T-helper 17 cell (primary cell): ENCODE measurements around the gene KRTAP10-2. TPM values are rescaled to one million over a fixed set of nuclear protein-coding genes. Genes with fewer than 3 reads are reported as not detected.

Experiments used
- ATAC-seq: fragments of 150-1000 bp; cut with Tn5 transposase; 2 replicates; pipeline ENCODE4 v1.10.0; 2021; ENCODE audit warnings: mild to moderate bottlenecking, moderate library complexity
- DNase-seq, 3 donors: peaks; one replicate each; pipeline versions ENCODE4 v3.0.0 to v3.0.0-alpha.2; 2020 to 2021
- H3K9me3 ChIP-seq: one replicate; pipeline ENCODE4 v1.7.0; 2013; ENCODE audit warnings: low read length, mild to moderate bottlenecking; ENCODE audit not compliant: control insufficient read depth, poor library complexity, severe bottlenecking
- H3K27ac Mint-ChIP-seq: one replicate; pipeline ENCODE4 v1.8.0; 2022; ENCODE audit warnings: mild to moderate bottlenecking, moderate library complexity, mixed read lengths
- H3K27me3 Mint-ChIP-seq: one replicate; pipeline ENCODE4 v1.8.0; 2022; ENCODE audit warnings: mixed read lengths
- H3K36me3 Mint-ChIP-seq: one replicate; pipeline ENCODE4 v1.8.0; 2022; ENCODE audit warnings: low read depth, mixed read lengths
- H3K4me1 Mint-ChIP-seq: one replicate; pipeline ENCODE4 v1.8.0; 2022; ENCODE audit warnings: mild to moderate bottlenecking, mixed read lengths
- H3K4me3 Mint-ChIP-seq: one replicate; pipeline ENCODE4 v1.8.0; 2022; ENCODE audit warnings: mild to moderate bottlenecking, moderate library complexity, mixed read lengths
- total RNA-seq, 4 donors: library from RNA in 2 of 4; stranded (reverse) in 2 of 4; gene quantifications; one replicate each; pipeline ENCODE4 v1.2.3 and lab custom pipeline; 2022 to 2026

The KRTAP10-2 gene
- total RNA-seq, 2 donors from 2014 or later, result not detected

- H3K4me1 Mint-ChIP-seq, result peaks cover 5% of the 10 kb centered on the region
- no peak overlapping the region for H3K27ac Mint-ChIP-seq
- H3K27me3 Mint-ChIP-seq, result peaks cover 8% of the 10 kb centered on the region
- H3K4me3 Mint-ChIP-seq, result no peak overlapping the region
- ATAC-seq (no peak), DNase-seq (no peak)
- peaks cover 3% of the 10 kb centered on the region for H3K36me3 Mint-ChIP-seq
- H3K9me3 ChIP-seq, result no peaks in the 10 kb centered on the region
Observed at GRCh38 chr21:44534688-44535087, 16.6 kb downstream of the KRTAP10-2 start.

- Mint-ChIP-seq H3K4me1 (peaks cover 7% of the 10 kb centered on the region), H3K36me3 (peaks cover 3% of the 10 kb centered on the region), H3K27ac (no peak overlapping the region), H3K27me3 (peaks cover 8% of the 10 kb centered on the region), H3K4me3 (no peak overlapping the region)
- no peaks in the 10 kb centered on the region for H3K9me3 ChIP-seq
- no peak for DNase-seq
- ATAC-seq, result peak; percentile 18
Observed at GRCh38 chr21:44533891-44534627, 17.2 kb downstream of the KRTAP10-2 start.

- H3K27ac Mint-ChIP-seq, result no peak overlapping the region
- DNase-seq (no peak), ATAC-seq (no peak)
- peaks cover 8% of the 10 kb centered on the region for H3K4me1 Mint-ChIP-seq
- H3K4me3 Mint-ChIP-seq, result no peak overlapping the region
- H3K27me3 Mint-ChIP-seq, result peaks cover 8% of the 10 kb centered on the region
- H3K9me3 ChIP-seq, result no peaks in the 10 kb centered on the region
- peaks cover 3% of the 10 kb centered on the region for H3K36me3 Mint-ChIP-seq
Observed at GRCh38 chr21:44533121-44533890, 18.0 kb downstream of the KRTAP10-2 start.

GRCh38 chr21:44532712-44533111 is 18.6 kb downstream of the KRTAP10-2 start:
- no peak overlapping the region for H3K27ac Mint-ChIP-seq
- peaks cover 8% of the 10 kb centered on the region for H3K27me3 Mint-ChIP-seq

GRCh38 chr21:44531606-44532564 is 19.4 kb downstream of the KRTAP10-2 start:
- peaks cover 8% of the 10 kb centered on the region for H3K4me1 Mint-ChIP-seq
- peaks cover 8% of the 10 kb centered on the region for H3K27me3 Mint-ChIP-seq
- no peak overlapping the region for H3K4me3 Mint-ChIP-seq
- H3K36me3 Mint-ChIP-seq, result peaks cover 3% of the 10 kb centered on the region
- ATAC-seq (no peak), DNase-seq (no peak)
- no peaks in the 10 kb centered on the region for H3K9me3 ChIP-seq
- no peak overlapping the region for H3K27ac Mint-ChIP-seq

More at GRCh38 chr21:44532712-44533111, 18.6 kb downstream of the KRTAP10-2 start:
- no peak for ATAC-seq
- peaks cover 8% of the 10 kb centered on the region for H3K4me1 Mint-ChIP-seq
- H3K9me3 ChIP-seq, result no peaks in the 10 kb centered on the region
- peaks cover 3% of the 10 kb centered on the region for H3K36me3 Mint-ChIP-seq
- DNase-seq, result no peak
- H3K4me3 Mint-ChIP-seq, result no peak overlapping the region

- ATAC-seq, result no peak
Observed at GRCh38 chr21:44530903-44531605, 20.3 kb downstream of the KRTAP10-2 start.

GRCh38 chr21:44530221-44530902 is 20.9 kb downstream of the KRTAP10-2 start:
- no peak overlapping the region for H3K27ac Mint-ChIP-seq
- H3K36me3 Mint-ChIP-seq, result peaks cover 3% of the 10 kb centered on the region
- H3K4me3 Mint-ChIP-seq, result no peak overlapping the region

More at GRCh38 chr21:44530903-44531605, 20.3 kb downstream of the KRTAP10-2 start:
- Mint-ChIP-seq H3K4me3 (no peak overlapping the region), H3K27ac (no peak overlapping the region), H3K4me1 (peaks cover 8% of the 10 kb centered on the region), H3K36me3 (peaks cover 3% of the 10 kb centered on the region), H3K27me3 (peaks cover 8% of the 10 kb centered on the region)
- no peaks in the 10 kb centered on the region for H3K9me3 ChIP-seq
- no peak for DNase-seq

GRCh38 chr21:44529503-44530125 is 21.7 kb downstream of the KRTAP10-2 start:
- Mint-ChIP-seq H3K27me3 (peaks cover 8% of the 10 kb centered on the region), H3K36me3 (peaks cover 3% of the 10 kb centered on the region), H3K27ac (no peak overlapping the region), H3K4me3 (no peak overlapping the region), H3K4me1 (peaks cover 8% of the 10 kb centered on the region)
- ATAC-seq (no peak), DNase-seq (no peak)
- H3K9me3 ChIP-seq, result no peaks in the 10 kb centered on the region

More at GRCh38 chr21:44530221-44530902, 20.9 kb downstream of the KRTAP10-2 start:
- ATAC-seq, result no peak
- peaks cover 8% of the 10 kb centered on the region for H3K27me3 Mint-ChIP-seq
- H3K4me1 Mint-ChIP-seq, result peaks cover 8% of the 10 kb centered on the region
- DNase-seq, result no peak
- no peaks in the 10 kb centered on the region for H3K9me3 ChIP-seq

GRCh38 chr21:44529011-44529421 is 22.3 kb downstream of the KRTAP10-2 start:
- H3K4me3 Mint-ChIP-seq, result no peak overlapping the region
- no peak overlapping the region for H3K27ac Mint-ChIP-seq
- H3K9me3 ChIP-seq, result no peaks in the 10 kb centered on the region
- peaks cover 8% of the 10 kb centered on the region for H3K4me1 Mint-ChIP-seq
- peaks cover 3% of the 10 kb centered on the region for H3K36me3 Mint-ChIP-seq
- peaks cover 8% of the 10 kb centered on the region for H3K27me3 Mint-ChIP-seq
- ATAC-seq (no peak), DNase-seq (no peak)

- Mint-ChIP-seq H3K4me3 (no peak overlapping the region), H3K36me3 (peaks cover 3% of the 10 kb centered on the region), H3K4me1 (peaks cover 8% of the 10 kb centered on the region), H3K27ac (no peak overlapping the region), H3K27me3 (peaks cover 8% of the 10 kb centered on the region)
- no peak for ATAC-seq
- DNase-seq, result peak in 1 of 3 donors; percentile 2
- H3K9me3 ChIP-seq, result no peaks in the 10 kb centered on the region
Observed at GRCh38 chr21:44528634-44528995, 22.7 kb downstream of the KRTAP10-2 start.

GRCh38 chr21:44527983-44528633 is 23.2 kb downstream of the KRTAP10-2 start:
- Mint-ChIP-seq H3K4me1 (peaks cover 8% of the 10 kb centered on the region), H3K4me3 (no peak overlapping the region), H3K27me3 (peaks cover 8% of the 10 kb centered on the region), H3K36me3 (peaks cover 3% of the 10 kb centered on the region), H3K27ac (no peak overlapping the region)
- DNase-seq (peak in 1 of 3 donors; percentile 1), ATAC-seq (no peak)
- H3K9me3 ChIP-seq, result no peaks in the 10 kb centered on the region
